Measurements from ENCODE around the gene STIP1. TPM values are rescaled to one million over a fixed set of nuclear protein-coding genes. Genes with fewer than 3 reads are reported as not detected.
A peak's percentile ranks its signal among the peaks of the same experiment; 100 is the strongest.

STIP1 gene
- total and polyA plus RNA-seq, 2 donors (not counting 1 experiment from before 2014, with no cell fraction given), result 49.8 to 78.7 TPM

DNA sequence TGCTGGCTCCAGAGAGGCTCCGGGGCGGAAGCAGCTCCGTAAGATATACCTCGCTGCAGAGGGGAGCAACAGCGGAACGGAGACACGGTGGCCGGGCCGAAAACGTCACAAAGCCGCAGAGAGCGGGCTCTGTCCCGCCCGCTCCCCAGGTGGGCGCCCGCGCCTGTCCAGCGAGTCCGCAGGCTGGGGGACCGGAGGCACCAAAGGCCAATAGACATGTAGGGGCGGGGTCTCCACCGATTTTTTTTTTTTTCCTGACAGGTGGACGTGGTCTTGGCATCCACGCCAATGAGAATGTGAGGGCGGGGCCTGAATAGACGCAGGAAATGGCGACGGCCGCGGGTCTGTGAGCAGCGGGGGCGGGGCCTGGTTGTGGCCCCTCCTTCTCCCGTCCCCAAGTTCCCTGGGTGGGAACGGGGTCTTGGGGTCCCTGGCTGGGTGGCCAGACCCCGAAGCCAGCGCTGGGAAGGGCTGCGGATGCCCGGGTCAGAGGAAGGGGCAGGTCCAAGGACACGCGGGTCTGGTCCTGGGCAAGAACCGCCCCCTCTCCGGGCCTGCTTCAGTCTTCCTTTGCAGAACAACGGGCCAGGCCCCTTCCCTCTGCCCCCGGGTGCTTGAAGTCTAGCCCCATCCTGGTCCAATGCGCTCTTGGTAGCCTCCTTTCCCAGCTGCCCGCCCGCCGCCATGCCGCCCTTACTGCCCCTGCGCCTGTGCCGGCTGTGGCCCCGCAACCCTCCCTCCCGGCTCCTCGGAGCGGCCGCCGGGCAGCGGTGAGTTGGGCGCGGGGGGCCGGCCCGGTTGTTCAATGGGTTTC is 44.4 kb downstream of the STIP1 start, which contains the start of gene DNAJC4:
DNAJC4 (plus strand) TSS at position 378 of the 814 bp plus-strand sequence; CDS start at position 685, 307 bp downstream.
- TF ChIP-seq EZH2 (IDR thresholded peaks at IDR 0.05; ENCODE audit: borderline replicate concordance, insufficient read depth, low read depth, low read length, poor library complexity, severe bottlenecking), result no peak
- no peak for TF ChIP-seq CTCF (IDR thresholded peaks at IDR 0.05)
- peak; percentile 94 for DNase-seq
- CTCF ChIA-PET, result interaction anchor here (1.0 to 1.6 kb wide), 4 partner anchors 15 to 26 kb away, joined by 3 to 6 read pairs (median 4); partner anchors contain the start of gene PLCB3
- H4K20me1 ChIP-seq (ENCODE audit: control insufficient read depth, insufficient read depth, low read length, poor library complexity, severe bottlenecking), result peaks cover 17% of the 10 kb centered on the region
- peak within 1 kb of the TSS; percentile 85 for H2AFZ ChIP-seq (ENCODE audit: insufficient read depth, low read depth, low read length, poor library complexity, severe bottlenecking)
- H3K4me3 ChIP-seq (ENCODE audit: control extremely low read depth in 1 of 5, extremely low read depth in 1 of 5, insufficient read depth in 1 of 5, low read depth in 2 of 5, low read length in 4 of 5), result peak within 1 kb of the TSS; percentile 67 to 98 (median 78)
- intact Hi-C loops (cut with micrococcal nuclease), result loop anchor here (1.0 to 2.0 kb wide), 6 partner anchors 11 to 75 kb away; partner anchors contain the start of genes BAD, ESRRA, FKBP2 and GPR137
- no peaks in the 10 kb centered on the region for H3K36me3 ChIP-seq (replicated peaks in 1 of 2; ENCODE audit: control extremely low read depth in 1 of 2, control insufficient read depth in 1 of 2, extremely low read depth in 1 of 2, insufficient read depth in 2 of 2, low read length in 1 of 2)
- POLR2A ChIA-PET, result interaction anchor here (0.6 to 2.4 kb wide), 11 partner anchors 11 to 1031 kb away, joined by 3 to 13 read pairs (median 4); partner anchors contain the start of genes FERMT3, FKBP2 and PRDX5
- H3K9ac ChIP-seq (ENCODE audit: low read length), result peak within 1 kb of the TSS; percentile 74
- ATAC-seq (ENCODE audit: low read depth), result peak; percentile 59
- no peaks in the 10 kb centered on the region for H3K9me3 Mint-ChIP-seq (ENCODE audit: insufficient read depth)
- no peaks in the 10 kb centered on the region for H3K27me3 ChIP-seq (replicated peaks in 1 of 4; ENCODE audit: control extremely low read depth in 1 of 4, control insufficient read depth in 3 of 4, insufficient read depth in 4 of 4, low read length in 3 of 4)
- H3K9me3 ChIP-seq (ENCODE audit: control extremely low read depth in 1 of 3, control insufficient read depth in 2 of 3, insufficient read depth in 1 of 3, low read length in 2 of 3), result no peaks in the 10 kb centered on the region
- H3K4me2 ChIP-seq (replicated peaks; ENCODE audit: low read depth, low read length, poor library complexity, severe bottlenecking), result peak within 1 kb of the TSS; percentile 99
- H3K4me3 Mint-ChIP-seq, result peak within 1 kb of the TSS; percentile 95
- peaks cover 57% of the 10 kb centered on the region for H3K4me1 Mint-ChIP-seq
- H3K79me2 ChIP-seq (ENCODE audit: control insufficient read depth, insufficient read depth, low read length), result peaks cover 26% of the 10 kb centered on the region
- H3K27ac Mint-ChIP-seq, result peak within 1 kb of the TSS; percentile 97
- H3K4me1 ChIP-seq (ENCODE audit: control insufficient read depth in 2 of 2, insufficient read depth in 2 of 2, low read length in 2 of 2), result peaks cover 41 to 66% of the 10 kb centered on the region in 2 donors
- H3K27me3 Mint-ChIP-seq, result no peaks in the 10 kb centered on the region
- H3K27ac ChIP-seq (ENCODE audit: low read length in 2 of 2), result peak within 1 kb of the TSS; percentile 84
- under 1% methylated on average over 59 of the region's 62 CpGs for WGBS (ENCODE audit: insufficient coverage)
